Stimulated activated naive CD8-positive, alpha-beta T cell treated with anti-CD3 and anti-CD28 coated beads, Interleukin-15, Interleukin-2, amounts not matched to agents 100 ng/mL and 50 ng/mL, for 24 hours (primary cell): ENCODE data around the gene LAT.
"Not testable (repeated sequence)": the region's sequence is repeated elsewhere in the genome, so short reads cannot be mapped to it uniquely, and the experiment has no call there.

Source experiments
- H3K27ac Mint-ChIP-seq: one replicate; pipeline ENCODE4 v1.8.0; 2021; ENCODE audit warnings: mild to moderate bottlenecking, mixed read lengths
- H3K27me3 Mint-ChIP-seq: one replicate; pipeline ENCODE4 v1.8.0; 2021; ENCODE audit warnings: mixed read lengths
- H3K36me3 Mint-ChIP-seq: one replicate; pipeline ENCODE4 v1.8.0; 2021; ENCODE audit warnings: low read depth, mixed read lengths
- H3K4me1 Mint-ChIP-seq: one replicate; pipeline ENCODE4 v1.8.0; 2021; ENCODE audit warnings: low read depth, mixed read lengths
- H3K4me3 Mint-ChIP-seq: one replicate; pipeline ENCODE4 v1.8.0; 2021; ENCODE audit warnings: mild to moderate bottlenecking, mixed read lengths
- H3K9me3 Mint-ChIP-seq: one replicate; pipeline ENCODE4 v1.8.0; 2021; ENCODE audit warnings: mixed read lengths

Gene LAT

GRCh38 chr16:28964496-28964895 is 20.4 kb upstream of the LAT start:
- H3K27ac Mint-ChIP-seq, result no peak overlapping the region
- H3K36me3 Mint-ChIP-seq, result peaks cover 52% of the 10 kb centered on the region
- no peak overlapping the region for H3K4me3 Mint-ChIP-seq
- H3K27me3 Mint-ChIP-seq, result no peaks in the 10 kb centered on the region
- H3K9me3 Mint-ChIP-seq, result no peaks in the 10 kb centered on the region
- H3K4me1 Mint-ChIP-seq, result no peaks in the 10 kb centered on the region

- Mint-ChIP-seq H3K36me3 (peaks cover 33% of the 10 kb centered on the region), H3K27ac (no peak overlapping the region), H3K4me1 (no peaks in the 10 kb centered on the region), H3K27me3 (no peaks in the 10 kb centered on the region), H3K4me3 (no peak overlapping the region), H3K9me3 (no peaks in the 10 kb centered on the region)
Observed at GRCh38 chr16:28967156-28967555, 17.7 kb upstream of the LAT start.

- H3K27me3 Mint-ChIP-seq, H3K9me3 Mint-ChIP-seq, H3K36me3 Mint-ChIP-seq, H3K27ac Mint-ChIP-seq, H3K4me1 Mint-ChIP-seq, H3K4me3 Mint-ChIP-seq: not testable (repeated sequence)
Observed at GRCh38 chr16:28969696-28970095, 15.2 kb upstream of the LAT start.

- Mint-ChIP-seq H3K4me3 (peak overlapping the region; percentile 96), H3K27me3 (no peaks in the 10 kb centered on the region), H3K27ac (peak overlapping the region; percentile 95), H3K9me3 (no peaks in the 10 kb centered on the region), H3K36me3 (peaks cover 9% of the 10 kb centered on the region), H3K4me1 (peaks cover 33% of the 10 kb centered on the region)
Observed at GRCh38 chr16:28974007-28974436, 10.8 kb upstream of the LAT start.

DNA sequence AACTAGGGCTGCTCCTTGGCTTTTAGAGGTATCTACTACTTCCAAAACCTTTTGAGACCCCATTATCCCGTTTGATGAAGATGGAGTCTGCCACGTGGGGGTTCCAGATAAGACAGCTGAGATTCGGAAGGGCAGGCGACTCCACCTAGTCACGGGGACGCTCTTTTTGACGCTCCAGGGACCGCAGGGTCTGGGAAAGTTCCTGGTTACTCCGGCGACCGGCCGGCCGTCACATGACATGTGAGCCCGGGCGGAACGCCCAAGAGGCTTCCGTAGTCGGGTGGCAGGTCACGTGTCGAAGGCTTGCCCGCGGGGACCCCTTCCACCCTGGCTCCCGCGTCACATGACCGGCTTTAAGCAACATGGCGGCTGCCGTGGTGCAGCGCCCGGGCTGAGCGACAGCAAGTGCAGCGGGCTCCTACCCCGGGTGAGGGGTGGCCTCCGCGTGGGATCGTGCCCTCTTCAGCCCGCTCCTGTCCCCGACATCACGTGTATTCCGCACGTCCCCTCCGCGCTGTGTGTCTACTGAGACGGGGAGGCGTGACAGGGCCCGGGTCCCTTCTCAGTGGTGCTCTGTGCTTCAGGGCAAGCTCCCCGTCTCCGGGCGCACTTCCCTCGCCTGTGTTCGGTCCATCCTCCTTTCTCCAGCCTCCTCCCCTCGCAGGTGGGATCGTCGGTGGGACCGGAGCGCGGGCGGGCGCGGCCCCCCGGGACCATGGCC is 10.3 kb upstream of the LAT start, which contains the start of gene SPNS1:
TSS of gene SPNS1 (plus strand) at position 342 of the 721 bp plus-strand sequence. CDS start at position 716, 374 bp downstream.
- H3K27me3 Mint-ChIP-seq, result no peaks in the 10 kb centered on the region
- H3K27ac Mint-ChIP-seq, result peak within 1 kb of the TSS; percentile 95
- peak within 1 kb of the TSS; percentile 96 for H3K4me3 Mint-ChIP-seq
- no peaks in the 10 kb centered on the region for H3K9me3 Mint-ChIP-seq
- peaks cover 9% of the 10 kb centered on the region for H3K36me3 Mint-ChIP-seq
- peaks cover 33% of the 10 kb centered on the region for H3K4me1 Mint-ChIP-seq

- H3K36me3 Mint-ChIP-seq, result peaks cover 9% of the 10 kb centered on the region
- no peaks in the 10 kb centered on the region for H3K9me3 Mint-ChIP-seq
- no peaks in the 10 kb centered on the region for H3K27me3 Mint-ChIP-seq
- peak overlapping the region; percentile 96 for H3K4me3 Mint-ChIP-seq
- H3K4me1 Mint-ChIP-seq, result peaks cover 33% of the 10 kb centered on the region
- H3K27ac Mint-ChIP-seq, result peak overlapping the region; percentile 95
Observed at GRCh38 chr16:28975158-28975599, 9.7 kb upstream of the LAT start.

- H3K27me3 Mint-ChIP-seq, result no peaks in the 10 kb centered on the region
- no peak overlapping the region for H3K27ac Mint-ChIP-seq
- peaks cover 36% of the 10 kb centered on the region for H3K4me1 Mint-ChIP-seq
- H3K4me3 Mint-ChIP-seq, result no peak overlapping the region
- no peaks in the 10 kb centered on the region for H3K9me3 Mint-ChIP-seq
- H3K36me3 Mint-ChIP-seq, result peaks cover 28% of the 10 kb centered on the region
Observed at GRCh38 chr16:28977703-28978662, 6.9 kb upstream of the LAT start.

- H3K27ac Mint-ChIP-seq, H3K4me3 Mint-ChIP-seq, H3K27me3 Mint-ChIP-seq, H3K9me3 Mint-ChIP-seq: not testable (repeated sequence)
- Mint-ChIP-seq H3K4me1 (peaks cover 42% of the 10 kb centered on the region), H3K36me3 (peaks cover 40% of the 10 kb centered on the region)
Observed at GRCh38 chr16:28980330-28980729, 4.5 kb upstream of the LAT start.

GRCh38 chr16:28980929-28981328 is 3.9 kb upstream of the LAT start:
- Mint-ChIP-seq H3K9me3 (no peaks in the 10 kb centered on the region), H3K4me3 (no peak overlapping the region), H3K36me3 (peaks cover 42% of the 10 kb centered on the region), H3K27me3 (no peaks in the 10 kb centered on the region), H3K27ac (no peak overlapping the region), H3K4me1 (peaks cover 39% of the 10 kb centered on the region)

GRCh38 chr16:28981517-28981916 is 3.3 kb upstream of the LAT start:
- Mint-ChIP-seq H3K36me3 (peaks cover 48% of the 10 kb centered on the region), H3K4me1 (peaks cover 33% of the 10 kb centered on the region), H3K27me3 (no peaks in the 10 kb centered on the region), H3K4me3 (no peak overlapping the region), H3K27ac (no peak overlapping the region), H3K9me3 (no peaks in the 10 kb centered on the region)

DNA sequence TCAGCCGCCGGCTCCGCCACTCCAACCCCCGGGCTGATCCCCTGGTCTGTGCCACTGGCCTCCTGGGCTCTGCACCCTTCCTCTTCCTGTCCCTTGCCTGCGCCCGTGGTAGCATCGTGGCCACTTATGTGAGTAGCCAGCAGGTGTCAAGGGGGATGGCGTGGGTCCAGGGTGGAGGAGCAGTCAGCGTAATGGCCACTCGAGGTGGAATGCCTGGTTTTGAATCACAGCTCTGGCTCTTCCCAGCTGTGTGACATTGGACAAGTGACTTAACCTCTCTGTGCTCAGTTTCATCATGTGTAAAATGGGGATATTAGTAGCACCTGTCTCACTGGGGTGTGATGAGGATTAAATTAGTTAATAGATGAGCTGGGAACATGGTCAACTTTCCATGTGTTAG is 2.4 kb upstream of the LAT start:
- H3K36me3 Mint-ChIP-seq, result peaks cover 55% of the 10 kb centered on the region

DNA sequence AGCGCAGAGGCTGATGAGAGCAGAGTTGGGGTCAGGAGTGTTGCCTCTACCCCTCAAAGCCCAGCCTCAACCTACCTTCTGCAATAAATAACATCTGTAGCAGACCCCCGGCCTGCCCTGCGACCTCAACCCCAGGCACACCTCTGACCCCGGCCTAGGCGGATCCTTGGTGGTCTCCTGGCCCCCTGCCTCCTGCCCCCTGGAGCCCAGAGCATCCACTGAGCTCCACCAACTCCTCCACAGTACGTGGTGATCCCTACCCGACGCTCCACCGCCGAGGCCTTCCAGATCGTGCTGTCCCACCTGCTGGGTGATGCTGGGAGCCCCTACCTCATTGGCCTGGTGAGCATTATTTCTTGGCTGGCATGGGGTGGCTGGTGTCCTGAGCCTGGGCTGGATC is 1.9 kb upstream of the LAT start:
- H3K27me3 Mint-ChIP-seq, result no peaks in the 10 kb centered on the region
- peaks cover 60% of the 10 kb centered on the region for H3K36me3 Mint-ChIP-seq
- peaks cover 4% of the 10 kb centered on the region for H3K9me3 Mint-ChIP-seq
- H3K4me3 Mint-ChIP-seq, result no peak overlapping the region
- peaks cover 34% of the 10 kb centered on the region for H3K4me1 Mint-ChIP-seq
- H3K27ac Mint-ChIP-seq, result peak overlapping the region; percentile 91

More for the DNA sequence above, 2.4 kb upstream of the LAT start:
- Mint-ChIP-seq H3K27ac (no peak overlapping the region), H3K4me3 (no peak overlapping the region), H3K9me3 (peaks cover 4% of the 10 kb centered on the region), H3K27me3 (no peaks in the 10 kb centered on the region), H3K4me1 (peaks cover 34% of the 10 kb centered on the region)

GRCh38 chr16:28983644-28984043 is 1.2 kb upstream of the LAT start:
- peak overlapping the region; percentile 56 for H3K4me3 Mint-ChIP-seq
- peak overlapping the region; percentile 91 for H3K27ac Mint-ChIP-seq
- H3K9me3 Mint-ChIP-seq, result peaks cover 4% of the 10 kb centered on the region
- peaks cover 36% of the 10 kb centered on the region for H3K4me1 Mint-ChIP-seq
- peaks cover 61% of the 10 kb centered on the region for H3K36me3 Mint-ChIP-seq
- H3K27me3 Mint-ChIP-seq, result no peaks in the 10 kb centered on the region

GRCh38 chr16:28984091-28984490 is 761 bp upstream of the LAT start:
- Mint-ChIP-seq H3K36me3 (peaks cover 64% of the 10 kb centered on the region), H3K4me3 (peak overlapping the region; percentile 79), H3K9me3 (peaks cover 4% of the 10 kb centered on the region), H3K4me1 (peaks cover 41% of the 10 kb centered on the region), H3K27ac (peak overlapping the region; percentile 91), H3K27me3 (no peaks in the 10 kb centered on the region)
